K562 (cell line): ENCODE results near the gene CARD8. TPM values are rescaled to one million over a fixed set of nuclear protein-coding genes. Genes with fewer than 3 reads are reported as not detected.
A peak's percentile ranks its signal among the peaks of the same experiment; 100 is the strongest.

Experiments used
- ASH1L ChIP-seq: fragments of 450-650 bp; IDR thresholded peaks from 2 replicates; pipeline ENCODE4 v1.6.1; 2018; ENCODE audit warnings: borderline replicate concordance, mild to moderate bottlenecking, low read depth; ENCODE audit not compliant: partially characterized antibody
- C11orf30 ChIP-seq: fragments of 450-650 bp; IDR thresholded peaks from 2 replicates; pipeline ENCODE4 v1.6.1; 2016; ENCODE audit warnings: low read depth, mild to moderate bottlenecking
- CAMTA2 ChIP-seq: fragments of 250-450 bp; sonication (Bioruptor Pico); conservative IDR thresholded peaks from 2 replicates; pipeline ENCODE4 v1.5.1; 2022
- CEBPB ChIP-seq: fragments of 450-650 bp; IDR thresholded peaks from 2 replicates; pipeline ENCODE4 v1.6.1; 2016; ENCODE audit warnings: missing genetic modification characterization, missing compliant biosample characterization
- CREB5 ChIP-seq: fragments of 250-450 bp; sonication (Bioruptor Pico); IDR thresholded peaks from 2 replicates; pipeline ENCODE4 v1.5.0; 2020; ENCODE audit warnings: mild to moderate bottlenecking
- IRF2 ChIP-seq: sonication (generic); formaldehyde crosslinking; IDR thresholded peaks from 2 replicates; pipeline ENCODE4 v1.8.1; 2022; ENCODE audit warnings: mild to moderate bottlenecking, missing genetic modification reagents
- POU5F1 ChIP-seq: fragments of 150-350 bp; IDR thresholded peaks from 2 replicates; pipeline ENCODE4 v1.6.1; 2014; ENCODE audit warnings: borderline replicate concordance, low read length, low read depth, mild to moderate bottlenecking; ENCODE audit not compliant: partially characterized antibody
- TFAM ChIP-seq: fragments of 250-450 bp; sonication (Bioruptor Pico); conservative IDR thresholded peaks from 2 replicates; pipeline ENCODE4 v1.5.0; 2021; ENCODE audit warnings: mild to moderate bottlenecking, moderate library complexity
- TOE1 ChIP-seq, 2 experiments: fragments of 450-650 bp in 1 of 2; sonication (generic) in 1 of 2; formaldehyde crosslinking in 1 of 2; IDR thresholded peaks; 2 replicates each; pipeline versions ENCODE4 v1.7.1 to v1.8.0; 2016 to 2022; ENCODE audit warnings: borderline replicate concordance in 2 of 2, mild to moderate bottlenecking in 2 of 2, antibody characterized with exemption in 1 of 2, inconsistent platforms in 1 of 2, low read depth in 1 of 2, missing genetic modification reagents in 1 of 2, moderate library complexity in 1 of 2
- ZFP36 ChIP-seq: fragments of 150-350 bp; IDR thresholded peaks from 2 replicates; pipeline ENCODE4 v1.6.1; 2018; ENCODE audit warnings: low read length, low read depth; ENCODE audit not compliant: partially characterized antibody
- ZNF133 ChIP-seq: fragments of 250-450 bp; sonication (Bioruptor Pico); IDR thresholded peaks from 2 replicates; pipeline ENCODE4 v1.4.0; 2020; ENCODE audit warnings: mild to moderate bottlenecking
- ZNF518B ChIP-seq: fragments of 250-450 bp; sonication (Bioruptor Pico); IDR thresholded peaks from 2 replicates; pipeline ENCODE4 v1.5.0; 2021; ENCODE audit warnings: mild to moderate bottlenecking, moderate library complexity
- polyA plus RNA-seq, 8 experiments: library from polyadenylated mRNA; depleted of rRNA in 4 of 8; stranded (reverse) in 5 of 8; unstranded in 3 of 8; fragments of >200 nt; fragmentation: Nextera tagmentation in 2 of 8; fragmentation: Illumina TruSeq in 1 of 8; extraction: Ambion mirVana in 2 of 8; extraction: Trizol in 1 of 8; gene quantifications; 2 replicates each; pipeline versions ENCODE4 v1.2.1 to v1.2.3, GENCODE V29; 2011 to 2014; ENCODE audit warnings: inconsistent platforms in 1 of 8, missing spikeins in 1 of 8
- total RNA-seq, 7 experiments: library from RNA; depleted of rRNA in 6 of 7; stranded (reverse); fragments of >200 nt in 6 of 7; fragmentation: Illumina TruSeq in 2 of 7; extraction: Trizol in 2 of 7; gene quantifications; 2 replicates each; pipeline versions ENCODE4 v1.2.1 to v1.2.3, GENCODE V29; 2011 to 2021; ENCODE audit warnings: low replicate concordance in 1 of 7
- TF ChIP-seq, protein P1 (sequence below): fragments of 200-800 bp; sonication (Bioruptor generic); IDR thresholded peaks from 2 replicates; pipeline ENCODE4 v1.6.1; 2017; ENCODE audit warnings: missing genetic modification characterization, missing compliant biosample characterization
- TF ChIP-seq, protein P2 (sequence below): sonication (generic); formaldehyde crosslinking; IDR thresholded peaks from 2 replicates; pipeline ENCODE4 v1.8.1; 2023; ENCODE audit warnings: mild to moderate bottlenecking, missing genetic modification reagents
- TF ChIP-seq, protein P3 (sequence below): fragments of 250-450 bp; sonication (Bioruptor Pico); IDR thresholded peaks from 2 replicates; pipeline ENCODE4 v1.5.0; 2021; ENCODE audit warnings: mild to moderate bottlenecking, borderline replicate concordance

Gene CARD8
- total and polyA plus RNA-seq, 9 of the 15 experiments (the other 6 are each of a cell fraction or from before 2014, with no cell fraction given), result 11.5 to 26.4 (median 20.8) TPM

DNA sequence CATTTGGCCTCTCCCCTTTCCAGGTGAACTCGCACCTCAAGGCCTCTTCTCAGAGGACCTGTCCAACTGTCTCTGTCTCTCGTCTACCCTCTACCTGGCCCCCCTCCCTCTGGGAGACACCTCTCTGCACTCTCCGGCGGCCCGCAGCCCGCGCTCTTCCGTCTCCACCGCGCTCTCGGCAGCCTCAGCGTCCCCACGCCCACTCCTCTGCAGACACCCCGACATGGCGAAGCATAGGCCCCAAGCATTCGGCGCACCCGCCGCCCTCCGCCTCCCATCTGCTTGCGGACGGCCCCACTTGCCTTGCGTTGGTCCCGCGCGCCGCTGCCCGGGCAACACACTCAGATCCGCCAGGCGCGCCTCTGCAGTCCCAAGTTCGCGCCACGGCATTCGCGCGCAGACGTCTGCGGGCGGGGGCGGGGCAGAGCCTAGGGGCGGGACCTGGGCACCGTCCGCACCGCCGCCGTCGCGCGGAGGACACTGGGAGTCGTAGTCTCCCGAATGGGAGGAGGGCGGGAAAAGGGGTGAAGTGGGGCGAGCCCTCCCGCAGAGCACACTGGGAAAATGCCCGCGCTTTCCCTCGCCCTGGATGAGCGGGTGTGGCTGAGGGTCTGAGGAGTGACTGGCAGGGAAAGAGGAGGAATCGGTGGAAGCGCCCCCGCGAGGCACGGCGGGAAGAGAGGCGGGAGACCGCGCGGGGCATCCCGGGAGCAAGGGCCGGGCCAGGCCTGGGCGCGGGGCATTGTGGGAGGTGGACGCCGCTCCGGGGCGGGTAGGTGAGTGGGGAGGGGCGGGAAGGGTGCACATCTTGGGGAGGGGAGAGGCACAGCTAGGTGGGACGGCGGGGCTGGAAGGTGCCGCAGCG lies 85.5 kb downstream of the CARD8 start, which contains the start of the genes LIG1 and ZSWIM9 (continued):
- TF ChIP-seq POU5F1 (peak; percentile 25), ZNF518B (CRISPR knock-in tag) (no peak), IRF2 (no peak), TOE1 (IDR thresholded peaks at IDR 0.05; ENCODE audit: borderline replicate concordance) (peak; percentile 53; the same call in 1 of the 2 replicates), TOE1 (CRISPR knock-in tag; IDR thresholded peaks at IDR 0.05; ENCODE audit: borderline replicate concordance, low read depth) (no peak), ZNF133 (CRISPR knock-in tag) (no peak), ZFP36 (no peak), C11orf30 (peak; percentile 71), ASH1L (no peak), CEBPB (tag) (no peak), CREB5 (CRISPR knock-in tag) (no peak), CAMTA2 (CRISPR knock-in tag) (no peak), TFAM (CRISPR knock-in tag) (no peak)
- TF ChIP-seq, protein P1, sequence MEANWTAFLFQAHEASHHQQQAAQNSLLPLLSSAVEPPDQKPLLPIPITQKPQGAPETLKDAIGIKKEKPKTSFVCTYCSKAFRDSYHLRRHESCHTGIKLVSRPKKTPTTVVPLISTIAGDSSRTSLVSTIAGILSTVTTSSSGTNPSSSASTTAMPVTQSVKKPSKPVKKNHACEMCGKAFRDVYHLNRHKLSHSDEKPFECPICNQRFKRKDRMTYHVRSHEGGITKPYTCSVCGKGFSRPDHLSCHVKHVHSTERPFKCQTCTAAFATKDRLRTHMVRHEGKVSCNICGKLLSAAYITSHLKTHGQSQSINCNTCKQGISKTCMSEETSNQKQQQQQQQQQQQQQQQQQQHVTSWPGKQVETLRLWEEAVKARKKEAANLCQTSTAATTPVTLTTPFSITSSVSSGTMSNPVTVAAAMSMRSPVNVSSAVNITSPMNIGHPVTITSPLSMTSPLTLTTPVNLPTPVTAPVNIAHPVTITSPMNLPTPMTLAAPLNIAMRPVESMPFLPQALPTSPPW (CRISPR knock-in tag), result peak; percentile 65; the same call in 1 of the 2 replicates
- TF ChIP-seq, protein P2, sequence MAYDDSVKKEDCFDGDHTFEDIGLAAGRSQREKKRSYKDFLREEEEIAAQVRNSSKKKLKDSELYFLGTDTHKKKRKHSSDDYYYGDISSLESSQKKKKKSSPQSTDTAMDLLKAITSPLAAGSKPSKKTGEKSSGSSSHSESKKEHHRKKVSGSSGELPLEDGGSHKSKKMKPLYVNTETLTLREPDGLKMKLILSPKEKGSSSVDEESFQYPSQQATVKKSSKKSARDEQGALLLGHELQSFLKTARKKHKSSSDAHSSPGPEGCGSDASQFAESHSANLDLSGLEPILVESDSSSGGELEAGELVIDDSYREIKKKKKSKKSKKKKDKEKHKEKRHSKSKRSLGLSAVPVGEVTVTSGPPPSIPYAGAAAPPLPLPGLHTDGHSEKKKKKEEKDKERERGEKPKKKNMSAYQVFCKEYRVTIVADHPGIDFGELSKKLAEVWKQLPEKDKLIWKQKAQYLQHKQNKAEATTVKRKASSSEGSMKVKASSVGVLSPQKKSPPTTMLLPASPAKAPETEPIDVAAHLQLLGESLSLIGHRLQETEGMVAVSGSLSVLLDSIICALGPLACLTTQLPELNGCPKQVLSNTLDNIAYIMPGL (CRISPR knock-in tag), result peak; percentile 66
- TF ChIP-seq, protein P3, sequence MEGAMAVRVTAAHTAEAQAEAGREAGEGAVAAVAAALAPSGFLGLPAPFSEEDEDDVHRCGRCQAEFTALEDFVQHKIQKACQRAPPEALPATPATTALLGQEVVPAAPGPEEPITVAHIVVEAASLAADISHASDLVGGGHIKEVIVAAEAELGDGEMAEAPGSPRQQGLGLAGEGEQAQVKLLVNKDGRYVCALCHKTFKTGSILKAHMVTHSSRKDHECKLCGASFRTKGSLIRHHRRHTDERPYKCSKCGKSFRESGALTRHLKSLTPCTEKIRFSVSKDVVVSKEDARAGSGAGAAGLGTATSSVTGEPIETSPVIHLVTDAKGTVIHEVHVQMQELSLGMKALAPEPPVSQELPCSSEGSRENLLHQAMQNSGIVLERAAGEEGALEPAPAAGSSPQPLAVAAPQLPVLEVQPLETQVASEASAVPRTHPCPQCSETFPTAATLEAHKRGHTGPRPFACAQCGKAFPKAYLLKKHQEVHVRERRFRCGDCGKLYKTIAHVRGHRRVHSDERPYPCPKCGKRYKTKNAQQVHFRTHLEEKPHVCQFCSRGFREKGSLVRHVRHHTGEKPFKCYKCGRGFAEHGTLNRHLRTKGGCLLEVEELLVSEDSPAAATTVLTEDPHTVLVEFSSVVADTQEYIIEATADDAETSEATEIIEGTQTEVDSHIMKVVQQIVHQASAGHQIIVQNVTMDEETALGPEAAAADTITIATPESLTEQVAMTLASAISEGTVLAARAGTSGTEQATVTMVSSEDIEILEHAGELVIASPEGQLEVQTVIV (CRISPR knock-in tag), result no peak
